Stimulated activated naive CD8-positive, alpha-beta T cell treated with anti-CD3 and anti-CD28 coated beads, Interleukin-15, Interleukin-2, amounts not matched to agents 100 U/mL and 50 U/mL, for 24 hours (primary cell): ENCODE data around the gene COX15.
"Not testable (repeated sequence)": the region's sequence is repeated elsewhere in the genome, so short reads cannot be mapped to it uniquely, and the experiment has no call there.

Experiments used
- ATAC-seq: fragments of 150-1000 bp; cut with Tn5 transposase; one replicate; pipeline ENCODE4 v1.10.0; 2021
- DNase-seq: peaks from one replicate; pipeline ENCODE4 v3.0.0; 2021

Gene COX15

DNA sequence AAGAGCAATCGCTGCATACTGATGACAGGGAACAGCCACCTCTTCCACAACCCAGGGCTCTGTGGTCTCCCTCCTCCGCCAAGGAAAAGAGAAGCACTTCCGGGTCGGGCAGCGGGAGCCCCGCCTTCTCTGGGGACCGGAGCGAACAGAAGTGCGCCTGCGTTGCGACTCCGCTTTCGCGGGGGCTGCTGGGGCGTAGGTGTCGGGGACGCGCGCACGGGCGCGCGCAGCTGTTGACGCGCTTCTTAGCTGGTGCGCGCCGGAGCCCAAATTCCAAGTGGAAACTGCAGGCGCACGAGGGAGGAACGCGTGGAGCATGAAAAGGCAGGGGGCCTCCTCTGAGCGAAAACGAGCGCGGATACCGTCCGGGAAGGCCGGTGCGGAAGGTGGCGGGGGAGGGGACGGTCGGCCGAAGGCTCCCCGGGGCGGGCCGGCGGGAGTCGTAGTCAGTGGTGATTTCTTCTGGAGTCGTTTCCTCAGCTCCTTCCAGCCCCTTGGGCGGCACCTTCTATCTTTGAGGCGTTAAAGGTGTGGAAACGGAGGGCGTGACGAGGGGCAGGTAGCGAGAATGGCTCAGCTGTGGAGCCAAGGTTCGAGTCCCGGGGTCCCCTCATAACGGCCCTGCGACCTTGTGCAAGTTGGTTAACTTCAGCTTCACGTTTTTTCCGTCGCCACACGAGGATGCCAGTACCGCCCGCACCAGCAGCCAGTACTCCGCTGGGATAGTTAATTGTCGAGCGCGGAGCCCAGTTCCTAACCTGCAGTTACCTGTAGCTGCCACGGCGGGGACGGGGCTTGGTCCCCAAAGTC is at the start of gene COX15, which contains the start of gene CUTC:
COX15 (minus strand) TSS at position 95 of the 810 bp plus-strand sequence; CDS start at position 17, 78 bp downstream.
CUTC (plus strand) TSS at position 202 of the 810 bp plus-strand sequence; CDS start at position 317, 115 bp downstream.
- peak; percentile 96 for ATAC-seq
- peak; percentile 95 for DNase-seq

DNA sequence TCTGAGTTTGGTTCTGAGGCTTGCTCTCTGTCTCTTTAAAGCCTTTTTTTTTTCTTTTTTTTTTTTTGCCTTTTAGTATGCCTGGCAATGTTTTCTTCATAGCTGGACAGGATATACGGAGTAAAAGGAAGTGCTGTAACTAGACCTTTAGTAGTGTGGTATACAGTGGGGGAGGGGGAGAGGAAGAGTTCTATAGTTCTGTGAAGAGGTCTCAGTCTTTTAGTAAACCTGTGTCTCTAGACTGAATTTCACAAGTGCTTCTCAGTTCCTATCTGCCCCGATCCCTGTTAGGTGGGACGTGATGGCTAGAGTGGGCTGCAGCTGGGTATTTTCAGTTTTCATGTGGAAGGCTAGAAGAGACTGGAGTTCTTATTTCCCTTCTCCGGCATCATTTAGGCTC is 47.4 kb upstream of the COX15 start:
- no peak for ATAC-seq
- no peak for DNase-seq

DNA sequence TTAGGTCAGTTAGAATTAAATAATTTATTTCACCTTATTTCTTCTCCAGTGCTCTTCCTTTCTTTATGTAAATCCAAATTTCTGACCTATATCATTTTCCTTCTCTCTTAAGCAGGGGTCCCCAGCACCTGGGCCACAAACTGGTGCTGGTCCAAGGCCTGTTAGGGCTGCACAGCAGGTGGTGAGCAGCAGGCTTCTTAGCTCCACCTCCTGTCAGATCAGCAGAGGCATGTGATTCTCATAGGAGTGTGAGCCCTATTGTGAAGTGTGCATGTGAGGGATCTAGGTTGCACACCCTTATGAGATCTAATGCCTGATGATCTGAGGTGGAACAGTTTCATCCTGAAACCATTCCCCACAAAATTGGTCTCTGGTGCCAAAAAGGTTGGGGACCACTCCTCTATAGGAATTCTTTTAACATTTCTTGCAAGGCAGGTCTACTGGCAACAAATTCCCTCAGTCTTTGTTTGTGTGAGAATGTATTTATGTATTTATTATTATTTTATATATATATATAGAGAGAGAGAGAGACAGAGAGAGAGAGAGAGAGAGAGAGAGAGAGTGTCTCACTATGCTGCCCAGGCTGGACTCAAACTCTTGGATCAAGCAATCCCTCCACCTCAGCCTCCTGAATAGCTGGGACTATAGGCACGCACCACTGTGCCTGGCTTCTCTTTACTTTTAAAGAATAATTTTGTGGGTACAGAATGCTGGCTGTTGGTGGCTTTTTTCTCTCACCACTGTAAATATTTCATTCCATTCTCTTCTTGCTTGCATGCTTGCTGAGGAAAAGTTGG is 46.2 kb upstream of the COX15 start:
- ATAC-seq: no peak
- no peak for DNase-seq

DNA sequence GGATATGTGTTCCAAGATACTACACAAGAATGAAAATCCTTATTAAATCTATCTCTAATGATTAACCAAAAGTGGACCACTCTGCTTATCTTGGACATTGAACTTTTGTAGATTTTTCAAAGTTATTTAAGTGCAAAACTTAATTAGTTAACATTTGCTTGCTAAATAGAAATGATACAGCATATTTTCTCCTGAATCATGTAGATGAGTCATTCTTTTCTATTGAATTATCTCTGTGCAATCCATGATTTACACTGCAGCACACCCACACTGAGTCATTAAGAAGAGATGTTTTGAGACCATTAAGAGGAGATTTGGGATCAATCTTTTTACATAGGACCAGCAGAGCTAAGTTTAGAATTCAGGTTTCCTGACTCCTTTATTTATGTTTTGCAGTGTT is 43.9 kb upstream of the COX15 start:
- DNase-seq: no peak
- ATAC-seq: no peak

DNA sequence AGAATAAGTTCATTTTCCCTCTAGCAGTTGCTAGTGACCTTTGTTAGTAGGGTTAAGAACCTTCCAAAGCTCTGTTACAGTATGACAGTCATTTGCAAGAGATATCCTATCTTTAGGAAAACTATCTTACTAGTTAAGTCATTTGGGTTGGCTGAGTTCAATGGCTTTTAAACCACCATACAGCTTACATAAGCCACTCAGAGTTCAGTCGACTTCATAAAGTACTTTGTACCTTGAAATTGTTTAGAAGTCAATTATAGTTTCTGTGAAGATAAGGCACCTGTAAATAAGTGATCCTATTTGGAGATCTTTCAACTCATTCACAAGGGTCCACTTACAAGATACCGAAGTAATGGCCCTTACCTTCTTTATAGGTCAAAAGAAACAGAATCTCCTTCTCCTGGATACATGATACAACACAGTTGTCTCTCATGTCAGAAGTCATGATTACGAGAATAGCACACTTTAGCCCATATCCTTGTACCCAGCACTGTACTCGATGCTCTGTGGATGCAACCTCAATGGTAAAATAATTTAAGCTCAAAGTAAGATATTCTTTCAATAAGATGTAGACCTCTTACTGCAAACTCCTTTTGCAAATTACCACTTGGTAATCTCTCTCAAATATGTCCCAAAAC is 38.6 kb upstream of the COX15 start:
- no peak for ATAC-seq
- DNase-seq: no peak

DNA sequence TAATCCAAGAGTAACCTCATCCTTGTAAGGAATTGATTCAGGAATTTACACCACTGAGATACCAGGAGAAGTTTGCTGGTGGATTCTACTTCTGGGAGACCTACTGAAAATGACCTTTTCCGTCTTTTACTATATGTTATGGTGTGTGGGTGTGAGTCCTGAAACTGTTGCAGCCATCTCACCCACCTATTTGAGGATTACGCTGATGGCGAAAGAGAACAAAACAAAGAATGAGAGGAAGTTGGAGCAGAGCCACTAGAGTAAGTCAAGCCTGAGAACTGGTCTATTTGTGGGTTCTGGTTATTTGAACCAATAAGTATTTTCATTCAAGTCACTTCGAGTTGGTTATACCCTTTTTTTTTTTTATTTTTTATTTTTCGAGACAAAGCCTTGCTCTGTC is 37.8 kb upstream of the COX15 start:
- ATAC-seq: no peak
- no peak for DNase-seq

DNA sequence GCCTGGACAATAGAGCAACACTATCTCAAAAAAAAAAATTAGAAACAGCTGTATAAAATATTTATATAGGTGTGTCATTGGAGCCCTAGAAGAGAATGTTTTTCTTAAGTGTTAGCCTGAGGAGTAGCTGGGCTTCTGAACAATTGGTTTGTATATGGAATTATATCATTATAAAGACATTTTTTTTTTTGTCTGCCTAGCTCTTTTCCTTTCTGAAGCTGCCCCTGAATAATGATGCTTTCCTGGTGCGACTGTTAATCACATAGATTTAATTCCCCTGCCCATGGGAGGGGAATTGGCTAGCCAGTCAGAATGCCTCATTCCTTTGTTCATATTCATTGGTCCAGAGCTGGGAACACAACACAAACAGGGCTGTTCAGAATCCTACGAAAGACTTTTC is 36.6 kb upstream of the COX15 start:
- no peak for DNase-seq
- no peak for ATAC-seq

DNA sequence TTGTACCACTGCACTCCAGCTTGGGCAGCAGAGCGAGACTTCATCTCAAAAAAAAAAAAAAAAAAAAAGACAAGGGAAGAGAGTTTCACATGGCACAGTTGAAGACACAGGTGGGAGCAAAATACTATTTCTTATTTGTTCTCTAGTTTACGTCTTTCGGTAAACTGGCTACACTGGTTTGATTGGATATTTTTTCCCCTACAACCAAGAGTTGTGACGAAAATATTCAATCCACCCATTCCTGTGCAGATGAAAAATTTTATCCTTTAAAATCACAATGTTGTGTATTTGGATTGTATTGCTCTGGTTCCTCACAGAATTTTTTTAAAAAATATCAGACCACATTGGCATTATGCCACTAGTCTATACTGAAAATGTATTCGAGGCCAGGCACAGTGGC is 36.0 kb upstream of the COX15 start:
- ATAC-seq (no peak), DNase-seq (no peak)

DNA sequence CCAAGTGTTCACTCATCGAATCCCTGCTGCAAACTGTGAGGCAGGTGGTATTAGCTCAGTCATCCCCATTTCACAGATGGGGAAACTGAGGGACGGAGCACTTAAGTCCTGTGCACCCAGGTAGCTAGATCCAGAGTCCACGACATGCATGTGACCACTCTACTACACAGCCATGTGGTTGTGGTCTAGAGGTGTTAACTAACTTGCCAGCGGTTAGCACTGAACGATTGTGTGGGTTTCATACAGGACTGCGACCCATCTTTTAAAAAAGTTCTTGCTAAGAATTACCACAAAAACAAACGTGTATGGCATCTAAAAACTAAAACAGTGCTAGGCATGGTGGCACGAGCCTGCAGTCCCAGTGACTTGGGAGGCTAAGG is 34.4 kb upstream of the COX15 start:
- DNase-seq (no peak), ATAC-seq (peak; percentile 43)

DNA sequence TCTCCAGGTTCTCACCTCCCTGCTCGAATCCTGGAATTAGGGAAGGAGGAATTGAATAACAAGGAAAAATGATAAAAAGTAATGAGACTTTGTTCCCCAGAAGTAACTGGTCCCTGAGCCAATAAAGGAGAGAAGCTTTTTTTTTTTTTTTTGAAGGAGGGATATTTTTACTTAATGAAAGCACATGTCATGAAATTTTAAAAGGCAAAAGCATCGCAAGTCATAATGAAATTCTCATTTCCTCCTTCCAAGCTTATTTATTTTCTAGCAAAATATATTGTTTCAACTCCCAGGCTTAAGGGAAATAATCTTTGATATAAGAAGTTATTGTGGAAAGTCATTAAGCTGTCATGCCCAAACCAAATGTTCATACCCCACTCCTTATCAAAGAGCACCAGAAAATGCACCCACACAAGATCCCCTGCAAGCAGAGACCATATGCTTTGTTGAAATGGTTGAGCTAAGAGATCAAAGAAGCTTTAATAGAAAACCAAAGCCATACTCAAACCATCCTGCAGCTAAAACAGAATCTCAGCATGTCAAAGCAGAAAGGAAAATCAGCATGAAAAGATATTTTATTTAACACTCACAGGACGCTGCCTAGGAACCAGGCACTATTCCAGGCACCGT is 33.9 kb upstream of the COX15 start:
- DNase-seq (no peak), ATAC-seq (no peak)

DNA sequence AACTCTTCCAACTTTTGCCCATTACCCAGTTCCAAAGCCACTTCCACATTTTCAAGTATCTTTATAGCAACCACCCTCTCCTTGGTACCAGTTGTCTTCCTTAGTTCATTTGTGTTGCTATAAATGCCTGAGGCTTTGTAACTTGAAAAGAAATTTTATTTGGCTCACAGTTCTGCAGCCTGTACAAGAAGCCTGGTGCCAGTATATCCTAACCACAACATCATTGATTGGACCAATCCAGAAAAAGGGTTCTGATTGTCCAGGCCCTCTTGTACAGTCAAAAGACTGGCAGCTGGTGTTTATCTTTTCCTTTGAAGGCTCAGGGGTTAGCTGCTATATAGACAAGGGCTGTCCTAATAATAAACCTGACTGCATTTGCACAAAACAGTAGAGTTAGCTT is 29.4 kb upstream of the COX15 start:
- DNase-seq (no peak), ATAC-seq (no peak)

DNA sequence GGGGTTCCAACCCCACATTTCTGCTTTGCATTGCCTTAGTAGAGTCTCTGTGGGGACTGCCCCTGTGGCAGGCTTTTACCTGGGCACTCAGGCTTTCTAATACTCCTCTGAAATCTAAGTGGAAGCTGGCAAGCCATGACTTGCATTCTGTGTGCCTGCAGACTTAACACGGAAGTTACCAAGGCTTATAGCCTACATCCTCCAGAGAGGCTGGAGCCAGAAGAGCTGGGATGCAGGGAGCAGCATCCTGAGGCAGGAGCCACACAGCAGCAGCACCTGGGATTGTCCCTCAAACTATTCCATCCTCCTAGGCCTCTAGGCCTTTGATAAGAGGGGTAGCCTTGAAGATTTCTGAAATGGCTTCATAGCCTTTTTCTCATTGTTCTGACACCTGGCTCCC is 28.4 kb upstream of the COX15 start:
- DNase-seq: no peak
- ATAC-seq: no peak

DNA sequence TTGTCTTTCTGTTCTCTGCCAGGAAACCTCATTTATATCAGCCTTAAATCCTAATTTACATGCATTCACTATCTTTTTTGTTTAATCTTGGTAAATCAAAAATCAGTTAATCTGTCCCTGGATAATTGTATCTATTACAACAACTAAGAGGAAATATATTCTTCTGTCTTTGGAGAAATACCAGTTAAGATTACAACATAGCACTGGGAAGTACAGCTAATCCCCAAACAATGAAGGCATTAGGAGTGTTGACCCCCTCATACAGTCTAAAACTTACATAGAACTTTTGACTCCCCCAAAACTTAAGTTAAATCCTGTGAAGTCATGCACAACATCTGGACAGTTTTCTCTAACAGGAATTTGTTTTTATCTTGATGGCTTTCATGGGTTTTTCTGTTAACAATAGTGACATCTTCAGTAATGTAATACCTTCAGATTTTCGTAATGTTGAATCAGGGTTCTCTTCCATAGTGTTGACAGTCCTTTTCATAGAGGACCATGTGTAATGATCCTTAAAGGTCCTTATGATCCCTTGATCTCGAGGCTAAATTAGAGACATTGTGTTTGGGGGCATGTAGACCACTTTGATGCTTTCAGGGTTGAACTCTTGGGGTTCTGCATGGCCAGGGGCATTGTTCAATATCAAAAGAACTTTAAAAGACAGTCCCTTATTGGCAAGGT is 26.4 kb upstream of the COX15 start:
- ATAC-seq (no peak), DNase-seq (no peak)

DNA sequence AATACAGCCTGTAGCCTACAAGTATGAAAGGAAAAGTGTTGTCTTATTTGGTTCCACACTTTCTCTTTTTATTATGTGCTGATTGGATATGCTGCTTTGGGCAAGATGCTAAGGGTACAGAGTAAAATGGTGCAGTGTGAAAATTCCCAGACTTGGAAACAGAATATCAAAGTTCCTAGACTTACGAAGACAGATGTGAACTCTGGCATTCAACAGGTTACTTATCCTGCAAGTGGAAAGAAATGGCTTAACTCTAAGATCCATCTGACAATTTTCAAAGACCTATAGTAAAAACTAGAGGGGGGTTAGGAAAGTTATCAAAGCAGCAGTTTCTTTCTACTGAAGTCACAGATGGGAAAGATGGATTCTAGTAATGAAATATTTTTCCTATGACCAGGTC is 24.2 kb upstream of the COX15 start:
- ATAC-seq (no peak), DNase-seq (no peak)

DNA sequence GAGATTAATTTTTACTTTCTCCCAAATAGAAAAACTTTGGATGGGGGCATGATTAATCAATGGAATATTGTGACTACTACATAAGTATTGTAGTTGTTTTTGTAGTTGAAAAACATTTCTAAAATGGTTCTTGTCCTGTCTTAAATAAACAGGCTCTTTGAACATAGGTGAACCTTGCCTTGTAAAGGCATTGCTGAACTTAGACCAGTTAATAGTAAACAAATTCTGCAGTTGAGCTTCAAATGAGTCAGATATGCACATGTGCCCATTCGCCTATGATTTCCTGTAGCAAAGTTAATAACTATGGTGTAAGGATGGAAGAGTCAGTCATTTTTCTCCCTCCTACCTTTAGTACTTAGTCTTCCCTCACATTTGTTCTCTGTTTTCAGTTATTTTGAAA is 22.7 kb upstream of the COX15 start:
- no peak for ATAC-seq
- no peak for DNase-seq

DNA sequence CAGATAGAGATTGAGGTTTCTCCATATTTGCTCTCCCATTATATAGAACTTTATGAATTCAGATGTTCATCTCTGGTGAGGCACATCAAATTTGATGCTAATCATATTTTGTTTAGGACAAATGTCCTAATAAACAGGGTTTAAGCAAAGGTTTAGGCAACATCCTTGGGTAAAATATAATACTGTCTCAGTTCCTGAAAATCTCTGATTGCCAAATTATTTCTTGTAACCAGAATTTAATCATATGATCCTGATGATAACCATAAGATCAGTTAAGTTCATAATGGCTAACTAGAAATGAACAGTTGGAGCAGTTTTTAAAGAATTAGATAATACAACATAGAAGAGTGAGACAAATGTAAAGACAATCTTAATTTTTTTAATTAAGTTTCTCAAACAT is 18.7 kb upstream of the COX15 start:
- DNase-seq: no peak
- no peak for ATAC-seq

DNA sequence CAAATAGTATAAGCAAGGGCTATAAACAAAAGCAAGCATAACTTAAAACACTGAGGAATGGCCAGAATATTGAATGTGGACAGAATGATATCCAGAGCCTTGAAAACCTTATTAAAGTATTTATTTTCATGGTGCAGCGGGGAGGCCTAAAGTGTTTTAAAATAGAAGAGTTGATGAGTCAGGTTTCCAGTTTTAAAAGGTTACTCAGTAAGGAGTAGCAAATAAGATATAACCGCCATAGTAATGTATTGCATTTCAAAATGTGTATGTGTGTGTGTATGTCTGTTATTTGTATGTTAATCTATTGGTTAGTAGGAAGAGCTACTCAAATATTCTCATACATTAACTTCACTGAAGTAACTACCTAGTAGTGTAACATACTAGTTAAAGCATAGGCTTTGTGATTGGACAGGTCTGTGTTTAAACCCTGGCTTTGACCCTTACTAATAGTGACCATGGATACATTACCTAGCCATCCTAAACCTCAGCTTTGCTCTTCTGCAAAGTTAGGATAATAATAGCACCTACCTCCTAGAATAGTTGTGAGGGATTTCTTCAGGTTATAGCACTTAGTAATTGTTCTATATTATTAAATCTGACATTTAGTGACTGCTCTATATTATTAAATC is 17.0 kb upstream of the COX15 start:
- DNase-seq (no peak), ATAC-seq (no peak)

DNA sequence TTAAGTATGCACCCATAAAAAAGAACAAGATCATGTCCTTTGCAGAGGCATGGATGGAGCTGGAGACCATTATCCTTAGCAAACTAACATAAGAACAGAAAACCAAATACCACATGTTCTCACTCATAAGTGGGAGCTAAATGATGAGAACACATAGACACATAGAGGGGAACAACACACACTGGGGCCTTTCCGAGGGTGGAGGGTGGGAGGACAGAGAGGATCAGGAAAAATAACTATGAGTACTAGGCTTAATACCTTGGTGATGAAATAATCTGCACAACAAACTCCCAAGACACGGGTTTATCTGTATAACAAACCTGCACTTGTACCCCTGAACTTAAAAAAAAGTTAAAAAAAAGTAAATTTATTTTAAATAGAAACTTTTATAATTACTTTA is 14.2 kb upstream of the COX15 start:
- not testable (repeated sequence) for ATAC-seq, DNase-seq

DNA sequence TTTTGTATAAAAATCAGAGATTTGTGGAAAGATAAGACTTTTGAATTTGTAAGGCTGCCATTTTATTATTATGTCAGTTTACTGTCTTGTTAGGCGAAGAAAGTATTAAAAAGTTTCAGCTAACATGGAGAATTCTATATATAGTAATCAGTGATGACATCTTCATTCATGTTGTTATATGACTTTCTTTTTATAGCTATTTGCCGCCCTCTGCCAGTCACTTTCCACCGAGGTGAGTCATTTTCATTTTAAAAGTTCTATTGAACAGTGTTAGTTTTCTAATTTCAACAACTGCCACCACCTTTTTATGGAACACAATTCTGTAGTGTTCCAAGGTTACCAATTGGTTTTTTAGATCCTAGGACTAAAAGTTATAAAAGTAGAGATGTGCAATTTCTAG is 11.9 kb upstream of the COX15 start:
- ATAC-seq: no peak
- no peak for DNase-seq

DNA sequence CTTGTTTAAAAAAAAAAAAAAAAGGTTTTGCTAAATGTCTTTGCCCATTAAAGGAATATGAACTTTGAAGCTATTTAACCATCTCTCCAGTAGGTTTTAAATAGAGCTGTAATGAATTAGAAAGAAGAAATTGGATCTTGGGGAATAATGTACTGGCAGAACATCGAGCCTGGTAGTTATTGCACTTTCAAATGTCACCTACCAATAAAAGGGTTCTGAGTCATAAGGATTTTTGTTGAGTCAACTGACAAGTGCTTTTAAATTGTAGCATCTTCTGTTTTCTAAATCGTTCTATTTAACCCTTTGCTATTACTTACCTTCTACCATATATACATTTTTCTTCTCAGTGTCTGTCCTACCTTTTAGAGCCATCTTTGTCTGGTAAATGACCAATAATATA is 10.8 kb upstream of the COX15 start:
- DNase-seq: no peak
- no peak for ATAC-seq

DNA sequence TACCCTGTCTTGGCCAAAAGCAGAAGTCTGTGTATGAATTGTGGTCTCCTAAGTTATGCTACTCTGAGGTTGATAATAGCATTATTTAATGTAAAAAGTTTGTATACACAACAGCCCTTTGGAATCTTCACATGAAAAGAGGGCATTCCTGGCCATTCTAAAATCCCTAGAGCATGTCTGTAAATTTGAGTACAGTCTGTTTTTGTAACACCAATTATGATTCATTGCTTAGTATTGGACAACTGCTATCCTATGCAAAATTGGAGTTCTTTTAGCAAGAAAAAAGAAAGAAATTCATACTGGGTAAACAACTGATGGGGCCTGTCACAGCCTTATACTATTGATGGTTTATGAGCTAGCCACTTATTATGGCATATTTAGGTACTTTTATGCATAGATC is 10.3 kb upstream of the COX15 start:
- ATAC-seq (no peak), DNase-seq (no peak)
